Limb (tissue), 2 donors: ENCODE data around the gene TMEM52B.
"Not testable (repeated sequence)": the region's sequence is repeated elsewhere in the genome, so short reads cannot be mapped to it uniquely, and the experiment has no call there.

ENCODE experiments used
- DNase-seq, 2 donors: peaks; one replicate each; pipeline ENCODE4 v3.0.0-alpha.2; 2016; ENCODE audit errors: extremely low spot score in 2 of 2

Gene TMEM52B

GRCh38 chr12:10211940-10212738 is 33.3 kb downstream of the TMEM52B start:
- DNase-seq, result peak; percentile 91 to 94

GRCh38 chr12:10212739-10213131 is 33.9 kb downstream of the TMEM52B start, which contains the start of gene GABARAPL1:
Gene GABARAPL1 (plus strand): TSS chr12:10212877. CDS start chr12:10213130, 253 bp downstream.
- peak; percentile 74 to 93 for DNase-seq

- DNase-seq, result peak; percentile 54 to 82
Observed at GRCh38 chr12:10213168-10214135, 34.6 kb downstream of the TMEM52B start.

GRCh38 chr12:10214136-10214894 is 35.5 kb downstream of the TMEM52B start:
- DNase-seq, result no peak

GRCh38 chr12:10214895-10215267 is 36.0 kb downstream of the TMEM52B start:
- DNase-seq, result no peak

GRCh38 chr12:10215436-10215835 is 36.6 kb downstream of the TMEM52B start:
- no peak for DNase-seq

- not testable (repeated sequence) for DNase-seq
Observed at GRCh38 chr12:10215946-10216345, 37.1 kb downstream of the TMEM52B start.

GRCh38 chr12:10218021-10218420 is 39.2 kb downstream of the TMEM52B start:
- no peak for DNase-seq

GRCh38 chr12:10220398-10221077 is 41.7 kb downstream of the TMEM52B start:
- DNase-seq, result no peak

GRCh38 chr12:10221846-10222245 is 43.0 kb downstream of the TMEM52B start:
- DNase-seq, result no peak

- DNase-seq, result no peak
Observed at GRCh38 chr12:10223208-10223607, 44.4 kb downstream of the TMEM52B start.

GRCh38 chr12:10225426-10225825 is 46.6 kb downstream of the TMEM52B start:
- DNase-seq, result not testable (repeated sequence)

GRCh38 chr12:10226086-10226485 is 47.3 kb downstream of the TMEM52B start:
- DNase-seq, result no peak

- DNase-seq, result no peak
Observed at GRCh38 chr12:10226731-10227130, 47.9 kb downstream of the TMEM52B start.

- no peak for DNase-seq
Observed at GRCh38 chr12:10227648-10228047, 48.8 kb downstream of the TMEM52B start.

GRCh38 chr12:10234562-10234961 is 55.7 kb downstream of the TMEM52B start:
- DNase-seq, result no peak

- peak; percentile 49 to 51 for DNase-seq
Observed at GRCh38 chr12:10235761-10236631, 57.2 kb downstream of the TMEM52B start.

GRCh38 chr12:10236720-10237119 is 57.9 kb downstream of the TMEM52B start:
- no peak for DNase-seq

- no peak for DNase-seq
Observed at GRCh38 chr12:10238526-10238925, 59.7 kb downstream of the TMEM52B start.

- no peak for DNase-seq
Observed at GRCh38 chr12:10241290-10241689, 62.5 kb downstream of the TMEM52B start.
